ENCODE measurements around the gene ARHGEF25. TPM values are rescaled to one million over a fixed set of nuclear protein-coding genes. Genes with fewer than 3 reads are reported as not detected.

ARHGEF25 gene
- total RNA-seq, 2 donors from 2014 or later: 12.7 to 20.1 TPM

- Histone ChIP-seq H3K27me3 (ENCODE audit: control insufficient read depth, insufficient read depth, low read length, poor library complexity, severe bottlenecking) (peaks cover 24% of the 10 kb centered on the region), H3K9ac (ENCODE audit: extremely low read depth, low read length, poor library complexity, severe bottlenecking) (no peak overlapping the region), H3K9me3 (ENCODE audit: control insufficient read depth, low read length) (no peaks in the 10 kb centered on the region), H3K4me1 (ENCODE audit: control insufficient read depth, insufficient read depth, low read length) (no peaks in the 10 kb centered on the region), H3K27ac (ENCODE audit: low read depth, low read length) (no peak overlapping the region), H3K4me3 (ENCODE audit: low read length) (no peak overlapping the region), H3K36me3 (ENCODE audit: control insufficient read depth, insufficient read depth, low read length) (no peaks in the 10 kb centered on the region)
- no peaks in the 10 kb centered on the region for H3K9me3 Mint-ChIP-seq
- WGBS, 2 experiments (ENCODE audit: insufficient coverage in 1 of 2, insufficient read length in 1 of 2): 89 to 92% methylated on average over 7 to 9 of the region's 9 CpGs
- H3K4me3 Mint-ChIP-seq: no peak overlapping the region
- no peaks in the 10 kb centered on the region for H3K4me1 Mint-ChIP-seq
- peaks cover 2% of the 10 kb centered on the region for H3K27me3 Mint-ChIP-seq (ENCODE audit: insufficient read depth)
- H3K36me3 Mint-ChIP-seq (ENCODE audit: low read depth): peaks cover 43% of the 10 kb centered on the region
- no peak for DNase-seq
- no peak for TF ChIP-seq CTCF (conservative IDR thresholded peaks at IDR 0.05)
- no peak overlapping the region for H3K27ac Mint-ChIP-seq
Observed at GRCh38 chr12:57576613-57577160, 34.5 kb upstream of the ARHGEF25 start.

GRCh38 chr12:57577981-57578758 lies 33.1 kb upstream of the ARHGEF25 start:
- H3K36me3 ChIP-seq (ENCODE audit: control insufficient read depth, insufficient read depth, low read length): no peaks in the 10 kb centered on the region
- Mint-ChIP-seq H3K36me3 (ENCODE audit: low read depth) (peaks cover 36% of the 10 kb centered on the region), H3K27me3 (ENCODE audit: insufficient read depth) (peaks cover 2% of the 10 kb centered on the region), H3K27ac (no peak overlapping the region), H3K4me3 (no peak overlapping the region), H3K4me1 (peaks cover under 1% of the 10 kb centered on the region), H3K9me3 (no peaks in the 10 kb centered on the region)
- DNase-seq: no peak
- H3K27me3 ChIP-seq (ENCODE audit: control insufficient read depth, insufficient read depth, low read length, poor library complexity, severe bottlenecking): peaks cover 28% of the 10 kb centered on the region
- H3K9ac ChIP-seq (ENCODE audit: extremely low read depth, low read length, poor library complexity, severe bottlenecking): no peak overlapping the region
- no peak overlapping the region for H3K4me3 ChIP-seq (ENCODE audit: low read length)
- no peaks in the 10 kb centered on the region for H3K9me3 ChIP-seq (ENCODE audit: control insufficient read depth, low read length)
- H3K27ac ChIP-seq (ENCODE audit: low read depth, low read length): no peak overlapping the region
- TF ChIP-seq CTCF (conservative IDR thresholded peaks at IDR 0.05): no peak
- 92 to 93% methylated on average over 12 of the region's 12 CpGs for WGBS, 2 experiments (ENCODE audit: insufficient coverage in 1 of 2, insufficient read length in 1 of 2)
- no peaks in the 10 kb centered on the region for H3K4me1 ChIP-seq (ENCODE audit: control insufficient read depth, insufficient read depth, low read length)

GRCh38 chr12:57579011-57579410 lies 32.2 kb upstream of the ARHGEF25 start:
- no peak overlapping the region for H3K27ac Mint-ChIP-seq
- Histone ChIP-seq H3K4me1 (ENCODE audit: control insufficient read depth, insufficient read depth, low read length) (no peaks in the 10 kb centered on the region), H3K4me3 (ENCODE audit: low read length) (no peak overlapping the region), H3K9ac (ENCODE audit: extremely low read depth, low read length, poor library complexity, severe bottlenecking) (no peak overlapping the region), H3K9me3 (ENCODE audit: control insufficient read depth, low read length) (no peaks in the 10 kb centered on the region), H3K27me3 (ENCODE audit: control insufficient read depth, insufficient read depth, low read length, poor library complexity, severe bottlenecking) (peaks cover 31% of the 10 kb centered on the region), H3K27ac (ENCODE audit: low read depth, low read length) (no peak overlapping the region), H3K36me3 (ENCODE audit: control insufficient read depth, insufficient read depth, low read length) (no peaks in the 10 kb centered on the region)
- no peaks in the 10 kb centered on the region for H3K9me3 Mint-ChIP-seq
- H3K4me1 Mint-ChIP-seq: peaks cover 6% of the 10 kb centered on the region
- TF ChIP-seq CTCF (conservative IDR thresholded peaks at IDR 0.05): no peak
- DNase-seq: no peak
- peaks cover 36% of the 10 kb centered on the region for H3K36me3 Mint-ChIP-seq (ENCODE audit: low read depth)
- H3K27me3 Mint-ChIP-seq (ENCODE audit: insufficient read depth): peaks cover 2% of the 10 kb centered on the region
- 94 to 100% methylated on average over 2 of the region's 2 CpGs for WGBS, 2 experiments (ENCODE audit: insufficient coverage in 1 of 2, insufficient read length in 1 of 2)
- no peak overlapping the region for H3K4me3 Mint-ChIP-seq

Measured in endodermal cell (in vitro differentiated cells).